ENCODE results near the gene ACSF3.

DNA sequence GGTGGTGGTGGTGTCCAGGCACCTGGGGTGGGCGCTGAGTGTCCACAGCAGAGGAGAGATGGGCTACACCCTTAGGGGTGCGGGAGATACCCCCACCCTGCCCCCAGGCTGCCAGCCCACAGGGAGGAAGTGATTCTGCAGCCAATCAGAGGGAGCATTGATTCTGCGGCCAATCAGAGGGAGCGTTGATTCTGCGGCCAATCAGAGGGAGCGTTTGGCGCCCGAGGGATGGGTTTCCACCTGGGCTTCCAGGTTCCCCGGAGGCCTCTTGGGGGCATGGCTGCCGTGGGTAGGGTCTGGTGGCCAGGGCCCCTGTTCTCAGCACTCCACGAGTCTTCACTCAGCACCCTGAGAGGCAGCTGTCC lies 28.2 kb upstream of the ACSF3 start:
- TF ChIP-seq, protein P1, sequence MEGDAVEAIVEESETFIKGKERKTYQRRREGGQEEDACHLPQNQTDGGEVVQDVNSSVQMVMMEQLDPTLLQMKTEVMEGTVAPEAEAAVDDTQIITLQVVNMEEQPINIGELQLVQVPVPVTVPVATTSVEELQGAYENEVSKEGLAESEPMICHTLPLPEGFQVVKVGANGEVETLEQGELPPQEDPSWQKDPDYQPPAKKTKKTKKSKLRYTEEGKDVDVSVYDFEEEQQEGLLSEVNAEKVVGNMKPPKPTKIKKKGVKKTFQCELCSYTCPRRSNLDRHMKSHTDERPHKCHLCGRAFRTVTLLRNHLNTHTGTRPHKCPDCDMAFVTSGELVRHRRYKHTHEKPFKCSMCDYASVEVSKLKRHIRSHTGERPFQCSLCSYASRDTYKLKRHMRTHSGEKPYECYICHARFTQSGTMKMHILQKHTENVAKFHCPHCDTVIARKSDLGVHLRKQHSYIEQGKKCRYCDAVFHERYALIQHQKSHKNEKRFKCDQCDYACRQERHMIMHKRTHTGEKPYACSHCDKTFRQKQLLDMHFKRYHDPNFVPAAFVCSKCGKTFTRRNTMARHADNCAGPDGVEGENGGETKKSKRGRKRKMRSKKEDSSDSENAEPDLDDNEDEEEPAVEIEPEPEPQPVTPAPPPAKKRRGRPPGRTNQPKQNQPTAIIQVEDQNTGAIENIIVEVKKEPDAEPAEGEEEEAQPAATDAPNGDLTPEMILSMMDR (conservative IDR thresholded peaks at IDR 0.05; ENCODE audit: low read length) = no peak
- no peak for TF ChIP-seq EZH2phosphoT487 (IDR thresholded peaks at IDR 0.05; ENCODE audit: borderline replicate concordance, low read depth, low read length)
